HT1080 (cell line): Measurements from ENCODE around the gene DLK1. TPM values are rescaled to one million over a fixed set of nuclear protein-coding genes. Genes with fewer than 3 reads are reported as not detected.

ENCODE experiments used
- DNase-seq: peaks from one replicate; pipeline ENCODE4 v3.0.0-alpha.2; 2015; ENCODE audit warnings: low read depth
- total RNA-seq: library from RNA; depleted of rRNA; stranded (reverse); fragments of >200 nt; shearing (Covaris generic); gene quantifications from 2 replicates; pipeline ENCODE4 v1.2.3, GENCODE V29; 2014

The DLK1 gene
- total RNA-seq, 1 experiment from 2014 or later: not detected

DNA sequence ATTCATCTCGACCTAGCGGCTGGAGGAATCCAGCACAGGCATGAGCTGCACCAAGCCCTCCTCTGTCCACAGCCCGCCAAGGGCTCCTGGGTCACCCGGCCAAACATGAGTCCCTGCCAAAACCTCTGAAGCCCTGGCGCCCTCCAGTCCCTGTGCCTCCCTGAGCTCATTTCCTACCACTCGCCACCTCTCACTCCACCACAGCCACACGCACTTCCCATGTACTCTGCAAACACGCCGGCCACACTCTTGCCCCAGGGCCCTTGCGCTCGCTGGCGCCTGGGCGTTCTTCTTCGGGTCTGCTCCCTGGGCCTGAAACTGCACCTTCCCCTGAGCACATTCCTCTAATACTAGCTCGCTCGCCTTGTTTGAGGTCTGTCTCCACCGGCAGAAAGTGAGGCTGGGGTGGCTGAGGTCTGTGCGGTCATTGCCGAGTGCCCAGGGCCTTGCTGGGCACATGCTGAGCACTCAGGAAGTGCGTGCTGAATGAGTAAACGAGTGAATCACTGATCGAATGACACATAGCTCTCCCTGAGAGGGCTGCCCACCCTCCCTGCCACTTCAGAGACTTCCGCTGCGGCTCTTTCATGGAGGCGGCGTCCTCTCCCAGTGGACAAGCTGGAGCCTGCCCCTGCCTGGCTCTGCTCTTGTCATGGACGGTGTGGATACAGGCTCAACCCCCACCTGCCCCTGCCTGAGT is 33.7 kb upstream of the DLK1 start:
- DNase-seq: peak; percentile 97

DNA sequence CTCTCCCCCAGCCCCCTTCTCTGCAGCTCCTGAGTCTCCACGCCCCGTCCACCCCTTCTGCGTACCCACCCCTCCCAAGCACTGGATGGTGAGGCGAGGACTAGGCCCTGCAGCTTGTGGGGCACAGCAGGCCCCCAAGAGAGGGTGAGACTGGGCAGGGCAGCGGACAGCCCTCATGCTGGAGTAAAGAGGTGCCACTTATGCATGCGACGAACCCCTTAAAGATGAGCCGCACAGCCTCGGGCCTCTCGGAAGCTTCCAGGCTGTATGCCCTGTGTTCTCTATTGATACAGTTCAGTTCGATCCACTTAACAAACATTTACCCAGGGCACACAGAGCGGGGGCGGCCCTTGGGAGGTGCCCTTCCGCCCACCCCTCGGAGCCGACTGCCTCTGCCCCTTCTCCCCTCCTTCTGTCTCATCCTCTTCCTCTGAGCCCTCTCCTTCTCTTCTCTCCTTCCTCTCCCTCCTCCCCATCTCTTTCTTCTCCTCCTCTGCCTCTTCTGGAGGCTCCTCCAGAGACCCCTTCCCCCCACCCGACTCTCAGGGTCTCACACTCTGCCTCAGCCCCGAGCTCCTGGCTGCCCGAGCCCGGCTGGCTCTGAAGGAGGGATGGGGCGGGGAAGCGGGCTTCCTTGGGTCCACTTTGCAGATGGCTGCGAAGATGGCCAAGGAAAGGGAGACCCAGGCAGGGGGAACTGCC is 32.7 kb upstream of the DLK1 start:
- DNase-seq: no peak

DNA sequence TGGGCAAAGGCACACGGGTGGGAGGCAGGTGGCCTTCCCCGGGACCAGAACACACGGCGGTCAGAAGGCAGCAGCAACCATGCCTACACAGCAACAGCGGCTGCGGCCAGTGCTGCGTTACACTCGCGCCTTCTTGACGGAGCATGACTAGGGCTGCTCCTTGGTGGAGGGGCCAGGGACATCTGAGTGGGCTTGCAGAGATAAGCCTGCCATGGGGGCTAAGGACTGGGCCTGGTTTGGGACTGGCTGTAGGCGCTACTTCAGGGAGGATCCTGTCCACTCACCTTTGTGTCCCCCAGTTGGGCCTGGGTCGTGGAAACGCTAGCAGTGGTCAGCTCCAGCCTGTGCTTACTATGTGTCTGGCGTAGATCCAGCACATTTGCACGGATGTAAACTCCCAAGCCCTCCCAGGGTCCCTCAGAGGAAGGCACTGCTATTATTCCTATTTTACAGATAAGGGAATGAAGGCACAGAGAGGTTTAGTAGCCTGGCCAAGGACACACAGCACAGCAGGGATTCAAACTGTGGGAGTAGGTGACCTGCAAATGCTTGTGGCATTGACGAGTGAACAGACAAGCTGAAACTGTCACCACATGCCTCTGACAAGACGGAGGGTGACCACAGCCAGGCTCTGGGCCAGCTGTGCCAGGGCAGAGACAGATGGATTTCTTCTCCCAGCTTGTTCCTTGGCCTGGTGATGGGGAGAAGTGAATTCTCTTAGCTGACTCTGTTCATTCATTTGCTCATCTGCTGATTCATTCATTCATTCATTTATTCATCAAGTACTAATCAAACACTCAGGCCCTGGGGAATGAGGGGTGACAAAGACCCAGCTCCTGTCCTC is 31.9 kb upstream of the DLK1 start:
- no peak for DNase-seq

- no peak for DNase-seq
Observed at GRCh38 chr14:100695423-100695738, 31.3 kb upstream of the DLK1 start.

GRCh38 chr14:100696008-100696407 is 30.7 kb upstream of the DLK1 start:
- DNase-seq: no peak

GRCh38 chr14:100696590-100696989 is 30.1 kb upstream of the DLK1 start:
- DNase-seq: no peak

DNA sequence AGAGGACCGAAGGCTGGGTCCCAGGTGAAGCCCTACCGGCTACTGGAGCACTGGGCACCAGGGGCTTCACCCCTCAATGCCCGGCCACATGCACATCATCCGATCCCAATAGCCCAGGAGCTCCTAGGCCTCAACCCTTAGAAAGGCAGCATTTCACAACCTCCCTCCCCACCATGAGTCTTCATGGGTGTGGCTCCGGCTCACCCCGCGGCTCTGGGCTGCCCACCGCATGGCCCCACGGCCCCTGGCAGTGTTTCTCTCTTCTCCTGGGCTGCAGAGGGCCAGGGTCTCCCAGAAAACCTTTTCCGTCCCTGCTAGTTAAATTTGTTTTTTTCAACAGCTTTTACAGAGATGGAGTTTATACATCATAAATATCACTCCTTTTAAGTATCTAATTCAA is 28.6 kb upstream of the DLK1 start:
- DNase-seq: no peak

DNA sequence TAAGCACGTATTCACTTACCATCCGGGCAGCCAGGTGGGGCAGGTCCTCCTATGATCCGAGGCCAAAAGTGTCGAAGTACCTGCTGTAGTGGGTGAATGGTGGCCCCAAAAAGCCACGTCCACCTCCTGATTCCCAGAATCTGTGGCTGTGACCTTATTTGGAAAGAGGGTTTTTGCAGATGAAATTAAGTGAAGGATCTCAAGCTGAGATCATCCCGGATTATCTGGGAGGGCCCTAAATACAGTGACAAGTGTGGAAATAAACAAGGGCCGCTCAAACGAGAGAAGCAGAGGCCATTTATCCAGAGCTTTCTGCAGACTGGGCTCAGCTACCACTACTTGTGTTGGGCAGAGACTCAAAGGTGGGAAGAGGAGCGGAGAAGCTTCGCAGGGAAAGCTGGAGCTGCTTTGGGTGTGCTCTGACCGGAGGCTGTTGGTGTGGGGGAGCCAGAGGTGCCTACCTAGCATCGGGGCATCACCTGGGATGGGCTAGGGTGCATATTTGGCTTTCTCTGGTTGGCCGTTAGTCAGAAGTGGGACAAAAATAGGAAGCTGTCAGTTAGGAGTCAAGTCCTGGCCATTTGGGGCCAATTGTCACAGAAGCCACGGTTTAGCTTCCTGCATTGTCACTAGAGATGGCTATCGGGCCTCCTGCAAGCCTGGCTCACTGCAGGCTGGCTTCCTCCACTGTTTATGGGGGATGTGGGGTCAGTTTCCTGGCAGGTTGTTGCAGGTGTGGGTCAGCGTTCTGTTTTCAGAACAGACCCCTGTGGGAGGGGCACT is 27.8 kb upstream of the DLK1 start:
- DNase-seq: no peak

GRCh38 chr14:100701314-100701713 is 25.4 kb upstream of the DLK1 start:
- no peak for DNase-seq

- no peak for DNase-seq
Observed at GRCh38 chr14:100702590-100702989, 24.1 kb upstream of the DLK1 start.

DNA sequence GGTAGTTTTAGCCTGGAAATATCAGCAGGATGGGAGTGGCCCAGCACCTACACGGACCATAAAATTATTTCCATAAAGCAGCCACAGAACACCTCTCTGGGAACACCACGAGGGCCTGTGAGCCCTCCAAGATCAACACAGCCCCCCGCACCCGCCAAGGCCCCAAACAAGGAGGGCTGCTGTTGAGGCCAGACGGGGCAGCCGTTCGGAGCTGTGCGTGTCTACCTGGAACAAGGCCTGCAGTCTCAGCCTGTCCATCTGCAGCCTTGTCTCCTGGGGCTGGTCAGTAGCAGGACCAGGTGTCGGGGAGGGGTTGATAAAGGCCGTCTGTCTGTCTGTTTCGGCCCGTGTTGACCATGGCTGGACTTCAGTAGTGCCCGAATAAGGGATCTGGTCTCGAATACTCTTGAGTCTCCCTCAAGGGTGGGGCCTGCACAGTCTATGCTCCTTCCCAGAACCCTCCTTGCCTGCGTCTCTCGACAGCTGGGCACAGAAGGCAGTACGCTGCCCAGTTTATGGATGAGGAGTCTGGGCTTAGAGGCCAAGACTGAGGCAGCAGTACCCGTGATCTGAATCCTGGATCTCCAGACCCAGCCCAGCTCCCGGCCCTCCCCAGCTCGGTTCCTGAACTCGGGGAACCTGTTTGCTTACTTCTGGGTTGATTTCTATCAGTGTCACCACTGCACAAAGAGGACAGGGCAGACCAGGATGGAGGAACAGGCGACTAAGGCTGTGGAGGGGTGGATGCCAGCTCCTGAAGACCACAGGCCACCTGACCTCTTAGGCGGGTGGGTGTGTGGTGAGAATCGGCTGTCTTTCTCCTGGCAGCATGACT is 23.1 kb upstream of the DLK1 start:
- no peak for DNase-seq

GRCh38 chr14:100706200-100706599 is 20.5 kb upstream of the DLK1 start:
- no peak for DNase-seq

DNA sequence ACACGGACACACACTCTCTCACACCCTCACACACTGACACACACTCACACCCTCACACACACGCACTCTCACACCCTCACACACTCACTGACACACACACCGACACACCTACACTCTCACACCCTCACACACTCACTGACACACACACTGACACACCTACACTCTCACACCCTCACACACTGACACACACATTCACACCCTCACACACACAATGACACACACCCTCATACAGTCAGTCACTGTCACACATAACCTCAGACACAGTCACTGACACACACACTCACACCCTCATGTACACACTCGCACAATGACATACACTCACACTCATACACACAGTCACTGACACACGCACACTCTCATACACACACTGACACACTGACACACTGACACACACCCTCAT is 19.8 kb upstream of the DLK1 start:
- DNase-seq: no peak

- DNase-seq: no peak
Observed at GRCh38 chr14:100708425-100709288, 18.0 kb upstream of the DLK1 start.

DNA sequence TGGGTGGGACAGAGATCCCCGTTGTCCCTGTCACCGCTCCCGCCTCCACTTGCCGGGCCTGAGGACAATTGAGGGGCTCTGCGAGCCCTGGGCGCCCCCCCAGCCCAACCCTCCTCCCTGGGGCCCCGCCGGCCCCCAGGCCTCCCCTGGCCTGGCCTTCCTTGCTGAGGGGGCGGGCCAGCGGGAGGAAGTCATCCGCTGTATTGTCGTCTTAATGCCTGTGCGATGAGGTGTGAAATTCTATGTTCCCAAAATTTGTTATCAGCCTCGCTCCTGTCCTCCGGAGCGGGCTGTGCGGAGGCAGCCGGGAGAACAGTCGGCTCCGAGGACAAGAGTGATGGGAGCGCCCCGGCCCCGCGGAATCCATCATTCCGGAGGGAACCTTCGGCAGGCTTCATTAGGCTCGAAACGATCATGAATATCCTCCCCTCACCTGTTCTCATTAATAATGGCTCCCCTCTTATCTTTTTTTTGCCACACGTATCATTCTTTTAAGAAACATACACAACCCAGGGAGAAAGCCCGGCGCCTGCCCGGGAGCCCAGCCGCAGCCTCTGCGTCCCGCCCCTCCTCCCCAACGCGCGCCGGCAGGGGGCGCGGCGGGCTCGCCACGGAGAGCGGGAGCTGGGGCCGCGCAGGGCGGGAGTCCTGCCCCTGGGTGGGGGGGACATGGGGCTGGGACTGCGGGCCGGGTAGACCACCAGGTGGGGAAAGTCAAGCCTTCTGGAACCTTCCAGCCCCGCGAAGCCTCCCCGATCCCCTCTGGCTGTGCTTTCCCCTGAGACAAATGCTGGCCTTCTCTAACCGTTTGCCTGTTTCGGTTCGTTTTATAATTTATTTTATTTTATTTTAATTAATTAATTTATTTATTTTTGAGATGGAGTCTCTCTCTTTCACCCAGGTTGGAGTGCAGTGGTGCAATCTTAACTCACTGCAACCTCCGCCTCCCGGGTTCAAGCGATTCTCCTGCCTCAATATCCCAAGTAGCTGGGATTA is 17.1 kb upstream of the DLK1 start:
- no peak for DNase-seq

- DNase-seq: no peak
Observed at GRCh38 chr14:100710391-100710790, 16.3 kb upstream of the DLK1 start.

GRCh38 chr14:100710826-100711462 is 15.7 kb upstream of the DLK1 start:
- DNase-seq: no peak

DNA sequence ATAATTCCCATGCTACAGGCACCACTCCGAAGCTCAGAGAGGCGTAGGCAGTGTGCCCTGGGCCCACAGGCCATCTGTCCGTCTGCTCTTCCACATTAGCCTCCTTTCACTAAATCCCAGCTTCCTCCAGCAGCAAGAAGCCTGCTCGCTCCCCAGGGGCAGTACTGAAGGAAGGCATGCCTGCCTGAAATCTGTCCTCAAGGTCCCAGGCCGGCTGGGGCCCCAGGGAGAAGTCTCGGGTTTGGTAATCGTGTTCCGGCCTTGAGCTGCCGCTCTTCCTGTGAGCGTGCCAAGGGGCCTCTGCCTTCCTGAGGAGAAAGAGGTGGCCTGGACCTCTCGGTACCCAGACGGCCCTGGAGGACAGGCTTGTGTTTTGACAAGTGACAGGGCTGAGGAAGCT is 15.2 kb upstream of the DLK1 start:
- no peak for DNase-seq
